T-helper 1 cell treated with Interleukin-12 subunit alpha and Interleukin-12 subunit beta and Interleukin-4 antibody, amounts not matched to agents 30 μg/mL and 1 μg/mL, for 36 hours (primary cell): ENCODE results near the gene ATP11A.

Source experiments
- H3K27ac Mint-ChIP-seq: one replicate; pipeline ENCODE4 v1.8.0; 2021; ENCODE audit warnings: mild to moderate bottlenecking, mixed read lengths
- H3K27me3 Mint-ChIP-seq: one replicate; pipeline ENCODE4 v1.8.0; 2021; ENCODE audit warnings: low read depth, mixed read lengths
- H3K36me3 Mint-ChIP-seq: one replicate; pipeline ENCODE4 v1.8.0; 2021; ENCODE audit warnings: low read depth, mixed read lengths
- H3K4me1 Mint-ChIP-seq: one replicate; pipeline ENCODE4 v1.8.0; 2021; ENCODE audit warnings: low read depth, mixed read lengths
- H3K4me3 Mint-ChIP-seq: one replicate; pipeline ENCODE4 v1.8.0; 2021; ENCODE audit warnings: mild to moderate bottlenecking, moderate library complexity, mixed read lengths
- H3K9me3 Mint-ChIP-seq: one replicate; pipeline ENCODE4 v1.8.0; 2021; ENCODE audit warnings: mixed read lengths

The ATP11A gene

DNA sequence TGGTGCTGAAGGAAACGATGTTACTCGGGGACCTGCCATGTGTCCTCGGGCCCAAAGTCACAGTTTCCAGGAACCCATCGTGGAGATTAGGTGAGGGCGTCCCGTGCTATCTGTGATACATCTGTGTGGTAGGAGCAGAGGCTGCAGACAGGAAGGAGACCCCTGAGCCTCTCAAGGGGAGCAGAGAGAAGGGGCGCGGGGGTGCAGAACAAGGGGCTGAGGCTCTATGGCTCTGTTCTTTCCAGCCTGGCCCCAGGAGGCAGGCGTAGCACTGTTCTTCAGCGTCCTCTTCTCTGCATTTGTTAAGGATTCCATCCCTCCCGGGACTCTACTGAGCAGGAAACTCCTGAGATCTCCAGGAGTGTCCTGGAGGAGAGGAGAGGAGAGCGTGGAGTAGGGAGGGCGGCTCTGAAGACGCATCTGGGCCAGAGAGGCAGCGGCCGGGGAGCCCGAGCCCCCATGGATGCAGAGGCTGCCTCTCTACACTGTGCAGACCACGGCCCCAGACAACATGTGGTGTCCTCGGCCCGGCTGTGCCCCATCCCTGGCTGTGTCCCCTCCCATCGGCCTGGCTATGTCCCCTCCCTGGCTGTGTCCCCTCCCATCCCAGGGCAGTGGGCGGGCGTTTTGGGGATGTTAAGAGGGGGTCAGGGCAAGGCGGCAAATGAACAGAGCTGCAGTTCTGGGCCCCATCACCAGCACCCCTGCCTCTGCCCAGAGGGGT, 118.0 kb downstream of the ATP11A start:
- Mint-ChIP-seq H3K27me3 (no peaks in the 10 kb centered on the region), H3K27ac (no peak overlapping the region), H3K4me3 (no peak overlapping the region), H3K36me3 (peaks cover 10% of the 10 kb centered on the region), H3K4me1 (no peaks in the 10 kb centered on the region), H3K9me3 (no peaks in the 10 kb centered on the region)

DNA sequence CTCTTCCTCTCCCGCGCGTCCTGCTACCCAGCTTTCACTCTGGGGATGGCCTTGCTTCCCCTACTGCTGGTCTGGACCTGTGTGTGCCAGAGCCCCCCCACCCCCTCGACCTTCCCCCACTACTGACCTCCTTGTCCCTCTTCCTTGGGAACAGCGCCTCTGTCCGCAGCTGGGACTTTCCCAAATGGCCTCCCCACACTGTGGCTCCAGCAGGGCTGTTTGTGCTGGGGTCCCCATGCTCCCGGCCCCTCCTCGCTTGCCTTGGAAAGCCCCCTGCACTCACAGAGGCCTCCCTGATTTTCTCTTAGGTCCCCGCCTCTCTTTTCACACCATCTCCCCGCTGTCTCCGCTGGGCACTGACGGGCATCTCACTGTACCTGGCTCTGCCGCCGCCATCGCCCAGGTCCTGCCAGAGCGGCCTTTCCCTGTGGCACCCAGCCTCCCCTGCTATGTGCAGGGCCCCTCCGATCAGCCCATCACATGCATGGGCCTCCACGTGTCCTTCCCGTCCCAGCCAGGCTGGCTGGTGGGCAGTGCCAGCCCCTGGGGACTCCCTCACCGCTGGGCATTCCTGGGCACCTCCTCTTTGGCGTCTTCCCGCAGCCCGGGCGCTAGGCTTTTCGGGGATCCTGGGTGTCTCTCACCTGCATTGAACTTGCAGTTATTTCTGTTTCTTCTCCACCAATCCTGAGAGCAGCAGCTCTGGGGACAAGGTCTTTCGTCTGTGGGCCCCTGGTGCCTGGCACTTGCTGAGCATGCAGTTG, 118.7 kb downstream of the ATP11A start:
- Mint-ChIP-seq H3K4me1 (no peaks in the 10 kb centered on the region), H3K9me3 (no peaks in the 10 kb centered on the region), H3K27me3 (no peaks in the 10 kb centered on the region), H3K27ac (no peak overlapping the region), H3K4me3 (no peak overlapping the region), H3K36me3 (peaks cover 13% of the 10 kb centered on the region)

DNA sequence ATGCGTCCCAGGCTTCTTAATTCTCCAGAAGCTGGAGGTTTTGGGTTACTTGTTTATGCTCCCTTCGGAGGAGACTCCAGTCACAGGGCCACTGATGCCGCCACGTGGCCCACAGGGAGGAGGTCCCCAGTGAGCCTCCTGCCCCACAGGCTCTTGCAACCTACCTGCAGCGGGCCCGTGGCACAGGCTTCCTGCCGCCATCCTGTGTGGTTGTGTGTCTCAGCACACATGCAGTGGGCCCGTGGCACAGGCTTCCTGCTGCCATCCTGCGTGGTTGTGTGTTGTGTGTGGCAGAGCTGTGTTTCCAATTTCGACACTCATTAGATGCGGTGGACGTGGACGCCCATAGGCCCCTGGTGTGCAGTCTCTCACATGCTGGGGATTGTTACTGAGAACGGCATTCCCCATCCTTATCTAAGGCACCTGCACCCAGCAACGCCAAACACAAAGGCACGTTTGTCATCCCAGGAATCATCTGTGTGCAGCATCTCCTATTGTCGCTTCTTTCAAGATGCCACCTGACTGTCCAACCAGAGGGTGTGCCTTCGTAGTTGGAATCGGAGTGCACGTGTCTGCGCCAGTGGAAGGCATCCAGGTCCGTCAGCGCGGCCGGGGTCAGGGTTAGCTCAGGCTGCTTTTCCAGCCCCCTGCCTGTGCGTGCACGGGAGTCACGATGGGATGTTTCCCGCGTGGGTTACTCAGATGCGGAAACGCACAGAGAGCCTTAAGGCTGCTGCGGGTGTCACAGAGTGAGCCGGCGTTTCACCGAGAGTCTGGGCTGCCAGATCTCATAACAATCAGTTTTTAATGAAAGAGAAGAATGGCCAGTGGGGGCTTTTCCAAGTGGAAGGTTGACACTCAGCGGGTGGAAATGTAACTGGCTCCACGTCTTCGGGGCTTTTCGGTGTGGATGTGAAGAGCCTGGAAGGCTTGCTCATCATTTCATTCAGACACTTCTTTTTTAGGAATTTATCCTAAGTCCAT, 119.8 kb downstream of the ATP11A start:
- Mint-ChIP-seq H3K4me3 (no peak overlapping the region), H3K36me3 (peaks cover 17% of the 10 kb centered on the region), H3K27me3 (no peaks in the 10 kb centered on the region), H3K4me1 (no peaks in the 10 kb centered on the region), H3K9me3 (no peaks in the 10 kb centered on the region), H3K27ac (no peak overlapping the region)

DNA sequence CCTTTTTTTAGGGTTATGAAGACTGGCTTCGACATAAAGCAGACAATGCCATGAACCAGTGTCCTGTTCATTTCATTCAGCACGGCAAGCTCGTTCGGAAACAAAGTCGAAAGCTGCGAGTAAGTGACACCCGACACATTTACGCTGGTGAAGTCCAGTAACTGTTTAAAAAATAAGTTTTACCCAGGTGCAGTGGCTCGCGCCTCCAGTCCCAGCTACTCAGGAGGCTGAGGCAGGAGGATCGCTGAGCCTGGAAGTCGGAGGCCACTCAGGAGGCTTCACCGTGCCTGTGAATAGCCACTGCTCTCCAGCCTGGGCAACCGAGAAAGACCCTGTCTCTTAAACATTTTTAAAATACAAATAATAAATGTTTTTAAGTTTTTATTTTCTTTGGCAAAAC, 120.8 kb downstream of the ATP11A start:
- no peaks in the 10 kb centered on the region for H3K9me3 Mint-ChIP-seq
- H3K27me3 Mint-ChIP-seq, result no peaks in the 10 kb centered on the region
- no peak overlapping the region for H3K27ac Mint-ChIP-seq
- no peaks in the 10 kb centered on the region for H3K4me1 Mint-ChIP-seq
- H3K4me3 Mint-ChIP-seq, result no peak overlapping the region
- H3K36me3 Mint-ChIP-seq, result peaks cover 24% of the 10 kb centered on the region

DNA sequence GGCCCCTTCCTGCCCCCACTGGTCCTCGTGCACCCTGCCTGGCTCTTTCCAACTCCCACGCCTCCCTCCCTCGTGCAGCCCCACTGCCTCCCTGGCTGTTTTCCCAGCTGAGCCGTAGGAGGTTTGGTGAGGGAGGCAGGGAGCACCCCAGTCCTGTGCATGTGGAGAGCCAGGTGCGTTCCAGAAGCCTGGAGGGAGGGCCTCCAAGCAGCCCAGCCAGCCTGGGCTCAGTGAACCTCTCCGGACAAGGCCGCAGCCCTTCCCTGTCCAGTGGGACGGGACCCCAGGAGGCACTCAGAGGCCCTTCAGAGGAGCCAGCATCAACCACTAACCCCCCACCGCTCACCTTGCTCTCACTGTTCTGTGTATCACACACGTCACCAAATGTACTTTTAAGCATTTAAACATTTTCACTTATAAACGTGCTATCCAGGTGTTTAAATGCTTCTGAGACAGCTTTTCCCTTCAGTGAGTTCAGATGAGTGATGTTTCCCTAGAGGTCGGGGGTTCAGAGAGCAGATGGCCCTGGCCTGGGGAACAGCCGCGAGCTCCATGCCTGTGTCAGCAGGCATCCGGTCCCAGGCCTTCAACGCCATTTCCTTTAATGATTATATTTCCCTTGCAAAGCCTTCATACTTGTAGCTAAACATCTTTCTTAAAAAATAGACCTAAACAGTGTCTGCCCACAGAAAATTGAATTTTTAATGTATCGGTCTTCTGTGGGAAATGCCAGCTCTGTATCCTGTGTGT, 122.6 kb downstream of the ATP11A start:
- no peak overlapping the region for H3K4me3 Mint-ChIP-seq
- H3K4me1 Mint-ChIP-seq, result no peaks in the 10 kb centered on the region
- H3K36me3 Mint-ChIP-seq, result peaks cover 37% of the 10 kb centered on the region
- no peak overlapping the region for H3K27ac Mint-ChIP-seq
- no peaks in the 10 kb centered on the region for H3K27me3 Mint-ChIP-seq
- H3K9me3 Mint-ChIP-seq, result no peaks in the 10 kb centered on the region

DNA sequence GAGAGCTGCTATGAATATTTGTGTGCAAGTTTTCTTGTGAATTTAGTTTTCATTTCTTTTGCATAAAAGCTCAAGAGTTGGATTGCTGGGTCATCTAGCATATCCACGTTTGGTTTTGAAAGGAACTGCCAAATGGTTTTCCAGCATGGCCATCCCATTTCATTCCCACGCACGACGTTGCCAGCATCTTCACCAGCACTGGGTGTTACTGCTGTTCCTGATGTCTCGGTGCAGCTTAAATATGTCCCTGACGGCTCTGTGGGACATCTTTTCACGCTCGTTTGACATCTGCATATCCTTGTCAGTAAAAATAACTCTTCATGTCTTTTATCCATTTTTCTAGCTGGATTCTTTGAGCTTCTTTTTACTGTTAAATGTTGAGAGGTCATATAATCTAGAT, 123.7 kb downstream of the ATP11A start:
- H3K36me3 Mint-ChIP-seq, result peaks cover 48% of the 10 kb centered on the region
- no peak overlapping the region for H3K4me3 Mint-ChIP-seq
- no peaks in the 10 kb centered on the region for H3K27me3 Mint-ChIP-seq
- no peaks in the 10 kb centered on the region for H3K4me1 Mint-ChIP-seq
- no peaks in the 10 kb centered on the region for H3K9me3 Mint-ChIP-seq
- no peak overlapping the region for H3K27ac Mint-ChIP-seq

DNA sequence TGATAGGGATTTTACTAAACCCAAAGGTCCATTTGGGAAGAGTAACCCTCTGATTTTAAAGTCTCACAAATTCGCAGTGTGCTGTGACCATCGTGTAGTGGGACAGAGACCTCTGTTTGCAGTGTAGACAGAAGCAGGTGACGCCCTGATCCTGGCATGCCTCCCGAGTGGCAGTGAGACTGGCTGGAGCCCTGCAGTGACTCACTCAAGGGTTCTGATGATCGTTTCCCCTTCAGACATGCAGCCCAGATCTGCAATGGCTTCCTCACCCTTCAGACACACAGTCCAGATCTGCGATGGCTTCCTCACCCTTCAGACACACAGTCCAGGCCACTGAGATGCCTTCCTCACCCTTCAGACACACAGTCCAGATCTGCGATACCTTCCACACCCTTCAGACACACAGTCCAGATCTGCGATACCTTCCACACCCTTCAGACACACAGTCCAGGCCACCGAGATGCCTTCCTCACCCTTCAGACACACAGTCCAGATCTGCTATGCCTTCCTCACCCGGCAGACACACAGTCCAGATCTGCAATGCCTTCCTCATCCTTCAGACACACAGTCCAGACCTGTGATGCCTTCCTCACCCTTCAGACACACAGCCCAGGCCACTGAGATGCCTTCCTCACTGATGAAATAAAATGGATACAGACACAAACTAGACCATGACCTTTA, 125.2 kb downstream of the ATP11A start:
- Mint-ChIP-seq H3K9me3 (no peaks in the 10 kb centered on the region), H3K27ac (peak overlapping the region; percentile 16), H3K4me3 (no peak overlapping the region), H3K36me3 (peaks cover 52% of the 10 kb centered on the region), H3K27me3 (no peaks in the 10 kb centered on the region), H3K4me1 (no peaks in the 10 kb centered on the region)

DNA sequence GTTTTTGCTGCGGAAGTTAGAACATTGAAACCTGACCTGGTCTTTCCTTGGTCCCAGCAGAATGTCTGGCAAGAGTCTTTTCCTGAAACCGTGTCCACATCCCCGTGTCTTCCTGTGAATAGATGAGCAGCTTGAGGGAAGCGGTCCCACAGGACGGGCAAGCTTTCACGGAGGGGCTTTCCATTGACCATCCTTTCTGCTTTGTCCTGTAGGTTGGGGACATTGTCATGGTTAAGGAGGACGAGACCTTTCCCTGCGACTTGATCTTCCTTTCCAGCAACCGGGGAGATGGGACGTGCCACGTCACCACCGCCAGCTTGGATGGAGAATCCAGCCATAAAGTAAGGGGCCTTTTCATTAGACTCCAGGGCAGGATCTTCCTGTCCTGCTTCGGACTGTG, 126.0 kb downstream of the ATP11A start:
- Mint-ChIP-seq H3K9me3 (no peaks in the 10 kb centered on the region), H3K4me3 (no peak overlapping the region), H3K36me3 (peaks cover 52% of the 10 kb centered on the region), H3K27me3 (no peaks in the 10 kb centered on the region), H3K27ac (no peak overlapping the region), H3K4me1 (no peaks in the 10 kb centered on the region)

DNA sequence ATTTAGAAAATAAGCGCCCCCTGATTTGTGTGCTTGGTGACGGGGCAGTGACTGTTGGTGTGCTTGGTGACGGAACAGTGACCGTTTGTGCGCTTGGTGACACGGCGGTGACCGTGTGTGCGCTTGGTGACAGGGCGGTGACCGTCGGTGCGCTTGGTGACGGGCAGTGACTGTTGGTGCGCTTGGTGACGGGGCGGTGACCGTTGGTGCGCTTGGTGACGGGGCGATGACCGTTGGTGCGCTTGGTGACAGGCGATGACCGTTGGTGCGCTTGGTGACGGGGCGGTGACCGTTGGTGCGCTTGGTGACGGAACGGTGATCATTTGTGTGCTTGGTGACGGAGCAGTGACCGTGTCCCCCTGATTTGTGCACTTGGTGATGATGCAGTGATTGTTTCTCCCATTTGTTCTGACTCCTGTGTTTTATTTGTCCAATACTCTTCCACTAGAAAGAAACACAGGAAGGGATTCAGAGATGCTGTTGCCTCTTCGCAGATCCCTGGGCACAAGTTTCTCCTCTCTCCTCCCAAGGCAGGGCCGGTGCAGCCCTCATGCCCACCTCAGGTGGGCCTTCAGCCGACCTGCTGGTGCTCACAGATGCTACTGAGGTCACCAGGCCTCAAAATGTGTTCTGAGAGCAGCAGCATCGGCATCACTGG, 128.3 kb downstream of the ATP11A start:
- no peaks in the 10 kb centered on the region for H3K27me3 Mint-ChIP-seq
- no peaks in the 10 kb centered on the region for H3K4me1 Mint-ChIP-seq
- H3K36me3 Mint-ChIP-seq, result peaks cover 50% of the 10 kb centered on the region
- H3K9me3 Mint-ChIP-seq, result no peaks in the 10 kb centered on the region
- no peak overlapping the region for H3K27ac Mint-ChIP-seq
- H3K4me3 Mint-ChIP-seq, result no peak overlapping the region

DNA sequence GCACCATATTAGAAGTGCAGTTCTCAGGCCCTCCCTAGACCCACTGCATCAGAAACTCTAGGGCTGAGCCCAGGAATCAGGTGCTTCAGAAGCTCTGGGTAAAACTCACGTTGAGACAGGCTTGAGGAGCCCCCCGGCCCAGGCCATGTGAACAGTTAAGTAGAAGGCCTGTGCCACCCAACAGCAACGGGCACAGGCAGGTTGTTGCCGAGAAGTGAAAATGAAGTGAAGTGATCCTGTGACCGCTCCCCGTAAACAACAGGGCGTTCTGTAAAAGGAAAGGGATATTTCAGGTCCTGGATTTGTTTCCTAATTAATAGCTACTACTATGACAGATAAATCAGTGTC, 128.8 kb downstream of the ATP11A start:
- no peaks in the 10 kb centered on the region for H3K9me3 Mint-ChIP-seq
- no peaks in the 10 kb centered on the region for H3K27me3 Mint-ChIP-seq
- no peak overlapping the region for H3K4me3 Mint-ChIP-seq
- H3K4me1 Mint-ChIP-seq, result no peaks in the 10 kb centered on the region
- no peak overlapping the region for H3K27ac Mint-ChIP-seq
- H3K36me3 Mint-ChIP-seq, result peaks cover 47% of the 10 kb centered on the region

DNA sequence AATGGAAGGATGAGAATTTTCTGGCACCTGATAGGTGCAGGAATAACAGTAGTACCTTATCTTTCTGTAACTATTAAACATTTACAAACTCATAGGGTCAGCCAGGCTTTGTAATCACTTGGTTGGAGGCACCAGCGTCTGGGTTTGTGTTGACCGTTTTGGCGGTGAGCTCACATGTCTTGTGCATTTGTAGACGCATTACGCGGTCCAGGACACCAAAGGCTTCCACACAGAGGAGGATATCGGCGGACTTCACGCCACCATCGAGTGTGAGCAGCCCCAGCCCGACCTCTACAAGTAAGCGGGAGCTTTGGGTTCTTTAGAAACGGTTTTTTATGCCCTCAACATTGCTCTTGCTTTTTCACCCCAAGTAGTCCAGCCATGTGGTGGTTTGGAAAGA, 129.3 kb downstream of the ATP11A start:
- no peak overlapping the region for H3K27ac Mint-ChIP-seq
- no peak overlapping the region for H3K4me3 Mint-ChIP-seq
- no peaks in the 10 kb centered on the region for H3K27me3 Mint-ChIP-seq
- peaks cover 49% of the 10 kb centered on the region for H3K36me3 Mint-ChIP-seq
- H3K4me1 Mint-ChIP-seq, result no peaks in the 10 kb centered on the region
- H3K9me3 Mint-ChIP-seq, result no peaks in the 10 kb centered on the region

DNA sequence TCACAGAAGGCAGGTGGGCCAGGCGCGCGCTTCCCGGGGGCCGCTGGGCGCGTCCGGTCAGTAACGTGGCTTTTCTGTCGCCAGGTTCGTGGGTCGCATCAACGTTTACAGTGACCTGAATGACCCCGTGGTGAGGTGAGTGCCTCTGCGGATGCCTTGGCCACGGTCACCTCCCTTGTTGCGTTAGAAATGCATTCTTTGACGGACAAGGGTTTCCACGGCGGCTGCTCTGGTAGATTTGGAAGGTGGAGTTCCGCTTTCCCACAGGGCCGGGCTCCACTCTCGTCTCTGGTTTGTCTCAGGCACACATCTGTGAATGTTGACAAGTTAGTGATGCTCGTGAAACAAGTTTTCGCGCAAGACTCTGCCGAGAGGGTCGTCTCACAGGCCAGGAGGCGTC, 130.0 kb downstream of the ATP11A start:
- Mint-ChIP-seq H3K36me3 (peaks cover 49% of the 10 kb centered on the region), H3K4me3 (no peak overlapping the region), H3K4me1 (no peaks in the 10 kb centered on the region), H3K27me3 (no peaks in the 10 kb centered on the region), H3K9me3 (no peaks in the 10 kb centered on the region), H3K27ac (no peak overlapping the region)

DNA sequence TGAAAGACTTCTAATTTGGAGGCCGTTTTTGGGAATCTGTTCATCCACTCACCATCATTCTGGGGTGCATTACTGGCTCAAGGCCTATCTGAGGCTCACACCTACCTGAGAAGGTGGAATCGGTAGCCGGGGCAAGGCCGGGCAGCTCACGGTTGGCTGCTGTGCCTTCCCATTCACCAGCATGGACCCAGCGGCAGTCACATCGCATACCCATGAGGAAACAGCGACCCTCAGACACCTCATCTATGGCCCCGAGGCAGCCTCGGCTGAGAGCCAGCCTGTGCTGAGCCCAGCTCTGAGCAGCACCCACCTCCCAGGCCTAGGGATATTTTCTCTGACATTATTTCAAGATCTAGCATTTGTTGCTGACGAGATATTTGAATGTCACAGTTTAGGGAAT, 130.5 kb downstream of the ATP11A start:
- Mint-ChIP-seq H3K36me3 (peaks cover 49% of the 10 kb centered on the region), H3K27ac (no peak overlapping the region)

More for the DNA sequence above, 130.5 kb downstream of the ATP11A start:
- no peaks in the 10 kb centered on the region for H3K27me3 Mint-ChIP-seq
- no peaks in the 10 kb centered on the region for H3K9me3 Mint-ChIP-seq
- no peaks in the 10 kb centered on the region for H3K4me1 Mint-ChIP-seq
- no peak overlapping the region for H3K4me3 Mint-ChIP-seq
